Smooth muscle cell (in vitro differentiated cells): Measurements from ENCODE around the gene MAGT1. TPM values are rescaled to one million over a fixed set of nuclear protein-coding genes. Genes with fewer than 3 reads are reported as not detected.

Experiments
- DNase-seq: peaks from one replicate; lab custom pipeline; 2025; ENCODE audit not compliant: unreplicated experiment; lab: John Stamatoyannopoulos, UW
- H2AFZ ChIP-seq: fragments of 200-600 bp; sonication (generic); 2 replicates; pipeline ENCODE4 v1.6.0; 2016; ENCODE audit warnings: antibody characterized with exemption, low read depth, mild to moderate bottlenecking
- H3F3A ChIP-seq: fragments of 200-600 bp; sonication (generic); 2 replicates; pipeline ENCODE4 v1.6.0; 2017; ENCODE audit warnings: antibody characterized with exemption, low read depth
- H3K27ac ChIP-seq: fragments of 200-600 bp; sonication (generic); 2 replicates; pipeline ENCODE4 v1.5.1; 2016; ENCODE audit warnings: low read depth, mild to moderate bottlenecking
- H3K27me3 ChIP-seq: fragments of 200-600 bp; sonication (generic); 2 replicates; pipeline ENCODE4 v1.6.1; 2016; ENCODE audit warnings: low read depth, mild to moderate bottlenecking
- H3K36me3 ChIP-seq: fragments of 200-600 bp; sonication (generic); 2 replicates; pipeline ENCODE4 v1.5.1; 2016; ENCODE audit warnings: low read depth
- H3K4me1 ChIP-seq: fragments of 200-600 bp; sonication (generic); 2 replicates; pipeline ENCODE4 v1.5.1; 2016; ENCODE audit warnings: low read depth
- H3K4me2 ChIP-seq: fragments of 200-600 bp; sonication (generic); 2 replicates; pipeline ENCODE4 v1.6.0; 2016; ENCODE audit warnings: mild to moderate bottlenecking
- H3K4me3 ChIP-seq: fragments of 200-600 bp; sonication (generic); 2 replicates; pipeline ENCODE4 v1.5.1; 2016; ENCODE audit warnings: mild to moderate bottlenecking
- H3K79me2 ChIP-seq: fragments of 200-600 bp; sonication (generic); 2 replicates; pipeline ENCODE4 v1.6.0; 2016; ENCODE audit warnings: low read depth, mild to moderate bottlenecking
- H3K9ac ChIP-seq: fragments of 200-600 bp; sonication (generic); 2 replicates; pipeline ENCODE4 v1.6.0; 2016; ENCODE audit warnings: low read depth
- H3K9me3 ChIP-seq: fragments of 200-600 bp; sonication (generic); replicated peaks from 2 replicates; pipeline ENCODE4 v1.5.1; 2016; ENCODE audit warnings: low read depth
- H4K20me1 ChIP-seq: fragments of 200-600 bp; sonication (generic); 2 replicates; pipeline ENCODE4 v1.6.0; 2016; ENCODE audit warnings: low read depth
- CTCF ChIP-seq: fragments of 200-600 bp; sonication (generic); IDR thresholded peaks from 2 replicates; pipeline ENCODE4 v1.5.1; 2017; ENCODE audit warnings: borderline replicate concordance, mild to moderate bottlenecking, antibody characterized with exemption; ENCODE audit not compliant: insufficient read depth, poor library complexity, severe bottlenecking
- WGBS: methylation state at CpG from one replicate; pipeline ENCODE4 v1.1.7; 2016; ENCODE audit warnings: low lambda C conversion rate; 5-methylcytosine and 5-hydroxymethylcytosine counted together
- polyA plus RNA-seq: library from polyadenylated mRNA; unstranded; fragments of >200 nt; fragmentation: Nextera tagmentation; extraction: Ambion mirVana; gene quantifications from 2 replicates; pipeline ENCODE4 v1.2.1, GENCODE V29; 2016
- small RNA-seq: library from RNA; depleted of rRNA; stranded (forward); fragments of <200 nt; gene quantifications from one replicate; pipeline ENCODE3, GENCODE V24; 2014
- total RNA-seq: library from RNA; depleted of rRNA; stranded (reverse); fragments of >200 nt; gene quantifications from 2 replicates; pipeline ENCODE4 v1.2.3, GENCODE V29; 2014

MAGT1 gene
- total and polyA plus RNA-seq, 2 experiments from 2014 or later = 48.0 to 129 TPM

DNA sequence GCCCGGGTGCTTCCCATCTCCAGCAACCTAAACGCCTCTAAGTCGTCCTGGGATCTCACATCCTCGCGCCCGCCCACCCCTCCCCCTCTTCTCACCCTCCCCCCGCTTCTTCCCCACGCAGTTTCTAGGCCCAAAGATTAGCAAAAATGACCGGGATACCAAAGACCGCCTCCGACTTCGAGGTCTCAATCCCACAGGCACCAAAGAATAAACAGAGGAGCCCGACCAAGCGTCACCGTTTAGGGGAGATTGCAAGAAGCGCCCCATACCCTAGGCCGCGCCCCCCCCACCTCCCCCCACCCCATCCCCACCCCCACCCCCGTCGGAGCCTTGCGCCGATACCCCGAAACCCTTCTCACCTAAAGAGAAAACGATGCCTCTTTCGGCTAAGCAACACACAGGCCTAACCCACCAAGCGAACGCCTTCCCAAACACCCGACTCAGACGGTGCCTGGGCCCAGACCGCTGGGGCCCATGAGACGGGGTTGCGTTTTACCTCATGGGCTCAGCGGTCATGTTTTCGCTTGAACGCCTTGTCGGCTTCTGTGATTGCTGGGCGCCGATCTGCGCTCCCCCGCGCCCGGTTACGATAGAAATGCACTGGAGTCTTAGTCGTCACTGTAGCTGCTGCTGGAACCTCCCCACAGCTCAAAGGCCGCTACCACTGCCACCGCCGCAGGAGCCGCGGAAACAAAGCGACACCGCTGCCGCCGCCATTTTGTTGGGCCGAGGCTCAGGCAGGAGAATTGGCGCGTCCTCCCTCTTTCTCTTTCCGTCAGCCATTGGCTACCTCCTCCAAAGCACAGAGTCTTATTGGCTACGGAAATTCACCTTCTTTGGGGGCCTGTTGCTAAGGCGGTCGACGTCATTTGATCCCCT, 109.5 kb downstream of the MAGT1 start, which contains the start of gene ATRX:
ATRX (minus strand) TSS at position 731 of the 879 bp plus-strand sequence; CDS start at position 516, 215 bp downstream.
- TF ChIP-seq CTCF = no peak
- peaks cover 56% of the 10 kb centered on the region for H3K79me2 ChIP-seq

GRCh38 chrX:77779695-77780094, 115.5 kb downstream of the MAGT1 start:
- no peaks in the 10 kb centered on the region for H3K9me3 ChIP-seq
- no peak overlapping the region for H2AFZ ChIP-seq
- no peak overlapping the region for H3K27ac ChIP-seq
- H3F3A ChIP-seq = no peaks in the 10 kb centered on the region
- 88% methylated on average over 3 of the region's 3 CpGs for WGBS
- H3K79me2 ChIP-seq = peaks cover 100% of the 10 kb centered on the region
- peaks cover 100% of the 10 kb centered on the region for H4K20me1 ChIP-seq
- H3K36me3 ChIP-seq = no peaks in the 10 kb centered on the region
- no peaks in the 10 kb centered on the region for H3K27me3 ChIP-seq
- H3K4me2 ChIP-seq = no peak overlapping the region
- no peak overlapping the region for H3K4me3 ChIP-seq
- no peak for TF ChIP-seq CTCF
- DNase-seq = no peak
- no peak overlapping the region for H3K9ac ChIP-seq
- H3K4me1 ChIP-seq = peaks cover 3% of the 10 kb centered on the region

More for the DNA sequence above, 109.5 kb downstream of the MAGT1 start, which contains the start of gene ATRX:
- Histone ChIP-seq H3K27ac (peak within 1 kb of the TSS; percentile 99), H3K9ac (peak within 1 kb of the TSS; percentile 99), H3K36me3 (no peaks in the 10 kb centered on the region), H3K4me1 (peaks cover 3% of the 10 kb centered on the region), H2AFZ (peak within 1 kb of the TSS; percentile 82), H3K4me2 (peak within 1 kb of the TSS; percentile 93), H4K20me1 (peaks cover 46% of the 10 kb centered on the region), H3F3A (no peaks in the 10 kb centered on the region), H3K9me3 (no peaks in the 10 kb centered on the region), H3K4me3 (peak within 1 kb of the TSS; percentile 82), H3K27me3 (no peaks in the 10 kb centered on the region)
- peak; percentile 10 for DNase-seq
- WGBS = 44% methylated on average over 52 of the region's 61 CpGs

DNA sequence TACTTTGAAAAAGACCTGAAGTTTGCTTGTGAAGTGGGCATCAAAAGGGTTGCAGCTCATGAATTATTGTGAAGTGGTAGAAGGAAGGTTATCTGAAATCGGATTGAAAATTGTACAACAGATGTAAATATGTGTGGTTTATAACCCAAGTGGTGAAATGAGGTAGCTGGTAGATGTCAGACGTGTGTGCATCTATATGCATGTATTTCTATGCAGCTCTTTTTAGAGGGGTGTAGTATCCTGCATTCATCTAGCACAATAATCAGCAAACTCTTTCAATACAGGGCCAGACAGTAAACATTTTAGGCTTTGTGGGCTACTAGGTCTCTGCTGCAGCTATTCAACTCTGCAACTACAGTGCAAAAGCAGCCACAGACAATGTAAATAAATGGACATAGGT, 118.6 kb downstream of the MAGT1 start:
- Histone ChIP-seq H3K4me3 (no peak overlapping the region), H2AFZ (no peak overlapping the region), H3K79me2 (peaks cover 99% of the 10 kb centered on the region), H3K4me1 (no peaks in the 10 kb centered on the region), H3K27me3 (no peaks in the 10 kb centered on the region), H4K20me1 (peaks cover 100% of the 10 kb centered on the region), H3K9me3 (no peaks in the 10 kb centered on the region), H3F3A (no peaks in the 10 kb centered on the region), H3K9ac (no peak overlapping the region), H3K36me3 (no peaks in the 10 kb centered on the region), H3K4me2 (no peak overlapping the region), H3K27ac (no peak overlapping the region)
- no peak for TF ChIP-seq CTCF
- no peak for DNase-seq
- WGBS = 75% methylated on average over 2 of the region's 2 CpGs

Small RNA genes lying within 50 kb of the gene (small RNA-seq; reads per million reads assigned to genes)
- gene RN7SL460P (not detected), gene RNU6-854P (not detected)

Other genes starting within 250 kb of the MAGT1 start
- 79.2 and 115 TPM in 2 replicates for gene ATRX, start 109.2 kb downstream of the MAGT1 start, total RNA-seq
- gene ATRX, start 109.2 kb downstream of the MAGT1 start, polyA plus RNA-seq = 38.0 and 58.6 TPM in 2 replicates
- gene COX7B, start 4.0 kb upstream of the MAGT1 start, total RNA-seq = 503 and 535 TPM in 2 replicates
- 448 and 483 TPM in 2 replicates for gene COX7B, start 4.0 kb upstream of the MAGT1 start, polyA plus RNA-seq
- gene ATP7A, start 15.3 kb upstream of the MAGT1 start, total RNA-seq = 20.5 and 24.4 TPM in 2 replicates
- 4.2 and 7.2 TPM in 2 replicates for gene ATP7A, start 15.3 kb upstream of the MAGT1 start, polyA plus RNA-seq
- gene PGAM4, start 74.2 kb upstream of the MAGT1 start, total RNA-seq = not detected in 2 replicates
- gene PGAM4, start 74.2 kb upstream of the MAGT1 start, polyA plus RNA-seq = not detected in 2 replicates
- 460 and 608 TPM in 2 replicates for gene PGK1, start 208.8 kb upstream of the MAGT1 start, total RNA-seq
- gene PGK1, start 208.8 kb upstream of the MAGT1 start, polyA plus RNA-seq = 735 and 807 TPM in 2 replicates
- gene TAF9B, start 244.2 kb upstream of the MAGT1 start, total RNA-seq = 27.7 and 28.8 TPM in 2 replicates
- 12.3 and 15.9 TPM in 2 replicates for gene TAF9B, start 244.2 kb upstream of the MAGT1 start, polyA plus RNA-seq